Loucy (cell line): ENCODE measurements around the gene ZNF221.

ENCODE experiments used
- CTCF ChIP-seq: fragments of 200-600 bp; sonication (generic); conservative IDR thresholded peaks from 2 replicates; pipeline ENCODE4 v1.5.1; 2014; ENCODE audit warnings: mild to moderate bottlenecking, antibody characterized with exemption, low read length
- EZH2phosphoT487 ChIP-seq: fragments of 200-600 bp; IDR thresholded peaks from 2 replicates; pipeline ENCODE4 v1.6.1; 2018; ENCODE audit warnings: antibody characterized with exemption, mild to moderate bottlenecking, moderate library complexity, borderline replicate concordance

- TF ChIP-seq CTCF (no peak), EZH2phosphoT487 (no peak)
These were observed 37.6 kb upstream of the ZNF221 start for GRCh38 chr19:43913383-43913782.
